Endothelial cell of umbilical vein (primary cell): Measurements from ENCODE around the gene ETV4. TPM values are rescaled to one million over a fixed set of nuclear protein-coding genes. Genes with fewer than 3 reads are reported as not detected.

Source experiments
- BruUV-seq: library from RNA; stranded (reverse); fragments of 400-500 nt; replicated peaks from 2 replicates; lab custom pipeline; 2021; lab: Mats Ljungman, UMichigan
- CTCF ChIA-PET: fragments of 300-600, 350-600 bp; sonication (Branson Sonifier 250); formaldehyde crosslinking; loops from one replicate; lab custom pipeline; 2021; ENCODE audit warnings: antibody characterized with exemption, inconsistent platforms; lab: Charles Lee
- POLR2A ChIA-PET: fragments of 300-600, 350-600 bp; sonication (Branson Sonifier 250); formaldehyde crosslinking; loops from one replicate; lab custom pipeline; 2021; ENCODE audit warnings: antibody characterized with exemption, inconsistent platforms; lab: Charles Lee
- DNase-seq: peaks from one replicate; pipeline ENCODE4 v3.0.0-alpha.2; 2011; ENCODE audit warnings: low read depth, low spot score
- FAIRE-seq: peaks from 2 replicates; lab custom pipeline; 2011; peaks lifted over from hg19 to GRCh38; lab: Jason Lieb, UNC
- H2AFZ ChIP-seq: 2 replicates; pipeline ENCODE4 v1.6.0; 2012; ENCODE audit warnings: low read depth, low read length, control low read depth, inconsistent platforms
- H3K27ac ChIP-seq: 2 replicates; pipeline ENCODE4 v1.5.1; 2011; ENCODE audit warnings: low read depth, mild to moderate bottlenecking, control low read depth, low read length, moderate library complexity; ENCODE audit not compliant: insufficient read depth
- H3K27me3 ChIP-seq, 2 experiments: 2 replicates each; pipeline versions ENCODE4 v1.6.0 to v1.6.1; 2011; ENCODE audit warnings: low read length in 2 of 2, mixed read lengths in 1 of 2; ENCODE audit not compliant: control insufficient read depth in 2 of 2, insufficient read depth in 2 of 2
- H3K36me3 ChIP-seq, 2 experiments: 2 replicates in 1 of 2; 3 replicates in 1 of 2; pipeline ENCODE4 v1.5.1; 2011; ENCODE audit warnings: low read length in 2 of 2, mild to moderate bottlenecking in 1 of 2, moderate library complexity in 1 of 2; ENCODE audit not compliant: control insufficient read depth in 2 of 2, insufficient read depth in 2 of 2; ENCODE audit errors: extremely low read depth in 1 of 2
- H3K4me1 ChIP-seq: 3 replicates; pipeline ENCODE4 v1.5.1; 2011; ENCODE audit warnings: mild to moderate bottlenecking, low read length; ENCODE audit not compliant: control insufficient read depth, insufficient read depth; ENCODE audit errors: extremely low read depth
- H3K4me2 ChIP-seq: 2 replicates; pipeline ENCODE4 v1.6.1; 2011; ENCODE audit warnings: low read length, control low read depth, mixed read lengths; ENCODE audit not compliant: insufficient read depth
- H3K4me3 ChIP-seq, 3 experiments: fragments of 200-600 bp in 1 of 3; sonication (generic), shearing (Covaris generic) in 1 of 3; replicated peaks in 1 of 3; 2 replicates each; pipeline ENCODE4 v1.5.1; 2011 to 2016; ENCODE audit warnings: control low read depth in 3 of 3, low read length in 3 of 3, mild to moderate bottlenecking in 2 of 3, inconsistent platforms in 1 of 3, low read depth in 1 of 3, moderate library complexity in 1 of 3; ENCODE audit not compliant: insufficient read depth in 1 of 3
- H3K79me2 ChIP-seq: 2 replicates; pipeline ENCODE4 v1.6.0; 2012; ENCODE audit warnings: low read length, inconsistent platforms; ENCODE audit not compliant: control insufficient read depth, insufficient read depth
- H3K9ac ChIP-seq: replicated peaks from 2 replicates; pipeline ENCODE3; 2011; ENCODE audit warnings: low read length, control low read depth; ENCODE audit not compliant: insufficient read depth; ENCODE audit errors: extremely low read depth
- H3K9me1 ChIP-seq: replicated peaks from 3 replicates; pipeline ENCODE4 v1.6.0; 2011; ENCODE audit warnings: mild to moderate bottlenecking, low read length; ENCODE audit not compliant: control insufficient read depth, insufficient read depth; ENCODE audit errors: extremely low read depth
- H3K9me3 ChIP-seq: replicated peaks from 2 replicates; pipeline ENCODE4 v1.5.1; 2012; ENCODE audit warnings: low read length, inconsistent platforms; ENCODE audit not compliant: control insufficient read depth, insufficient read depth
- H4K20me1 ChIP-seq: replicated peaks from 2 replicates; pipeline ENCODE3; 2011; ENCODE audit warnings: mild to moderate bottlenecking, low read length; ENCODE audit not compliant: control insufficient read depth, insufficient read depth; ENCODE audit errors: extremely low read depth
- EZH2 ChIP-seq: IDR thresholded peaks from 2 replicates; pipeline ENCODE4 v1.6.1; 2012; ENCODE audit warnings: borderline replicate concordance, low read depth, mild to moderate bottlenecking, moderate library complexity, low read length, inconsistent platforms; ENCODE audit not compliant: severe bottlenecking
- FOS ChIP-seq: IDR thresholded peaks from 2 replicates; pipeline ENCODE4 v1.6.1; 2011; ENCODE audit warnings: mild to moderate bottlenecking, low read length, moderate library complexity, borderline replicate concordance; ENCODE audit not compliant: insufficient read depth
- GATA2 ChIP-seq: IDR thresholded peaks from 2 replicates; pipeline ENCODE4 v1.7.0; 2011; ENCODE audit warnings: low read depth, mild to moderate bottlenecking, moderate library complexity, mixed read lengths, low read length; ENCODE audit not compliant: insufficient read length, insufficient read depth
- JUN ChIP-seq: IDR thresholded peaks from 2 replicates; pipeline ENCODE4 v1.6.1; 2011; ENCODE audit warnings: borderline replicate concordance, low read depth; ENCODE audit not compliant: insufficient read length, insufficient read depth
- MYC ChIP-seq: IDR thresholded peaks from one replicate; pipeline ENCODE4 v1.6.1; 2011; ENCODE audit warnings: mild to moderate bottlenecking, low read depth, low read length
- POLR2A ChIP-seq: IDR thresholded peaks from 2 replicates; pipeline ENCODE4 v1.6.1; 2012; ENCODE audit warnings: low read depth, mild to moderate bottlenecking, control low read depth, low read length
- POLR2AphosphoS5 ChIP-seq: IDR thresholded peaks from 2 replicates; pipeline ENCODE4 v1.6.1; 2012; ENCODE audit warnings: low read depth, mild to moderate bottlenecking, control low read depth, low read length, moderate library complexity; ENCODE audit not compliant: insufficient read depth
- dilution Hi-C: fragments of 300-500 bp; cut with MboI; formaldehyde crosslinking; loops from one replicate; pipeline ENCODE4 v1.15.0; 2019; ENCODE audit warnings: low sequenced_read_pairs; ENCODE audit not compliant: extremely low pct_ligation_motif_present
- intact Hi-C: fragments of 100-400 bp; cut with micrococcal nuclease; formaldehyde crosslinking; loops from one replicate; pipeline ENCODE4 v1.10.0; 2022
- polyA plus RNA-seq, 4 experiments: library from polyadenylated mRNA; depleted of rRNA in 3 of 4; stranded (reverse) in 3 of 4; unstranded in 1 of 4; fragments of >200 nt; gene quantifications; 2 replicates each; pipeline versions ENCODE4 v1.2.1 to v1.2.3, GENCODE V29; 2011 to 2012; ENCODE audit warnings: missing spikeins in 1 of 4
- total RNA-seq: library from RNA; stranded (reverse); gene quantifications from 2 replicates; pipeline ENCODE4 v1.2.3, GENCODE V29; 2021
- TF ChIP-seq, protein P1 (sequence below), 2 donors: IDR thresholded peaks; 1 replicate in 1 of 2; 2 replicates in 1 of 2; pipeline ENCODE4 v1.5.1; 2011; ENCODE audit warnings: low read length in 2 of 2, mild to moderate bottlenecking in 2 of 2, moderate library complexity in 2 of 2, control low read depth in 1 of 2, inconsistent platforms in 1 of 2, low read depth in 1 of 2; ENCODE audit not compliant: insufficient read depth in 1 of 2; ENCODE audit errors: extremely low read depth in 1 of 2
- TF ChIP-seq, protein P2 (sequence below): IDR thresholded peaks from 2 replicates; pipeline ENCODE4 v1.6.1; 2011; ENCODE audit not compliant: insufficient read depth, insufficient read length

ETV4 gene
- total and polyA plus RNA-seq, 2 donors (not counting 3 experiments of a cell fraction or from before 2014, with no cell fraction given), result 7.3 to 32.2 TPM

DNA sequence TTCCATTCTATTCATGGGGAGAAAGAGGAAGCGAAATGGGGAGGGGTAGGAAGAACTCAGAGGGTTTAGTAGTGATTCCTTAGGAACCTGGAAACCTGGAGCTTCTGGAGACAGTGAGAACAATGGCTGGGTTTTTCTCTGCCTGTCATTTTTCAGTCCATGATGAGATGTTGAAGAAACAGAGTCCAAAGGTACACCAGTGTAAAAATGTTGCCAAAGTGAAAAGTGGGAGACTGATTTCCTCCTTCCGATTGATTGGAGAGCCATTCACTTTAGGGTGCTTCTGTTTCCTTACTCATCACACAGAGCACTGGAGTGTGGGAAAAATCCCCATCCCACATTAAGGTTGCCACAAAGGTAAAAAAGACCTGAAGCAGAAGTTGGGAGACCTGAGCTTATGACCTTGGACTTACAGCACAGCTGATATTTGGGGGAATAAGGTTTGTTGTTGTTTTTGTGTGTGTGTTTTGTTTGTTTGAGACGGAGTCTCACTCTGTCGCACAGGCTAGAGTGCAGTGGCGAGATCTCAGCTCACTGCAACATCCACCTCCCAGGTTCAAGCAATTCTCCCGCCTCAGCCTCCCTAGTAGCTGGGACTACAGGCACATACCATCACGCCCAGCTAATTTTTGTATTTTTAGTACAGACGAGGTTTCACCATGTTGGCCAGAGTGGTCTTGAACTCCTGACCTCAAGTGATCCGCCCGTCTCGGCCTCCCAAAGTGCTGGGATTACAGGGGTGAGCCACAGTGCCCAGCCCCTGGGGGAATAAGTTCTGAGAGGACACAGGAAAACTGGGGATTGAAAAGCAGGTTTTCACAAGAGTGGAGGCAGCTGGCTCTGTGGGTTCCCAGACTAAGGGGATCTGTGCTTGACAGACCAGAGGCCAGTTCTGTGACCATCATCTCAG, 63.8 kb downstream of the ETV4 start:
- FAIRE-seq (no peak), DNase-seq (no peak)
- no peaks in the 10 kb centered on the region for H3K36me3 ChIP-seq
- no peak overlapping the region for H3K4me2 ChIP-seq
- no peak overlapping the region for H3K9ac ChIP-seq
- CTCF ChIA-PET, result interaction anchor here (0.8 to 12.1 kb wide), 9 partner anchors 18 to 191 kb away, joined by 3 to 434 read pairs (median 8); partner anchors contain the start of gene ARL4D
- H3K79me2 ChIP-seq, result peaks cover 33% of the 10 kb centered on the region
- POLR2A ChIA-PET, result interaction anchor here (1.2 to 3.2 kb wide), 5 partner anchors 83 to 121 kb away, joined by 3 to 50 read pairs (median 17); partner anchors contain the start of gene ARL4D
- no TSS peak for BruUV-seq
- H3K4me1 ChIP-seq, result peaks cover 11% of the 10 kb centered on the region
- dilution Hi-C loops (no loop called here), intact Hi-C loops (loop anchor here (1.0 to 2.0 kb wide), 5 partner anchors 84 to 122 kb away; partner anchors contain the start of gene ARL4D)
- H3K9me3 ChIP-seq, result no peaks in the 10 kb centered on the region
- TF ChIP-seq POLR2A (no peak), JUN (no peak), FOS (no peak), GATA2 (no peak), POLR2AphosphoS5 (no peak), EZH2 (no peak), MYC (no peak)
- TF ChIP-seq, protein P1, sequence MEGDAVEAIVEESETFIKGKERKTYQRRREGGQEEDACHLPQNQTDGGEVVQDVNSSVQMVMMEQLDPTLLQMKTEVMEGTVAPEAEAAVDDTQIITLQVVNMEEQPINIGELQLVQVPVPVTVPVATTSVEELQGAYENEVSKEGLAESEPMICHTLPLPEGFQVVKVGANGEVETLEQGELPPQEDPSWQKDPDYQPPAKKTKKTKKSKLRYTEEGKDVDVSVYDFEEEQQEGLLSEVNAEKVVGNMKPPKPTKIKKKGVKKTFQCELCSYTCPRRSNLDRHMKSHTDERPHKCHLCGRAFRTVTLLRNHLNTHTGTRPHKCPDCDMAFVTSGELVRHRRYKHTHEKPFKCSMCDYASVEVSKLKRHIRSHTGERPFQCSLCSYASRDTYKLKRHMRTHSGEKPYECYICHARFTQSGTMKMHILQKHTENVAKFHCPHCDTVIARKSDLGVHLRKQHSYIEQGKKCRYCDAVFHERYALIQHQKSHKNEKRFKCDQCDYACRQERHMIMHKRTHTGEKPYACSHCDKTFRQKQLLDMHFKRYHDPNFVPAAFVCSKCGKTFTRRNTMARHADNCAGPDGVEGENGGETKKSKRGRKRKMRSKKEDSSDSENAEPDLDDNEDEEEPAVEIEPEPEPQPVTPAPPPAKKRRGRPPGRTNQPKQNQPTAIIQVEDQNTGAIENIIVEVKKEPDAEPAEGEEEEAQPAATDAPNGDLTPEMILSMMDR (IDR thresholded peaks at IDR 0.05; ENCODE audit: extremely low read depth in 1 of 2, insufficient read depth in 1 of 2, low read depth in 1 of 2, low read length in 2 of 2), result no peak
- TF ChIP-seq, protein P2, sequence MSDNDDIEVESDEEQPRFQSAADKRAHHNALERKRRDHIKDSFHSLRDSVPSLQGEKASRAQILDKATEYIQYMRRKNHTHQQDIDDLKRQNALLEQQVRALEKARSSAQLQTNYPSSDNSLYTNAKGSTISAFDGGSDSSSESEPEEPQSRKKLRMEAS, result no peak
- H3K27ac ChIP-seq, result no peak overlapping the region
- H4K20me1 ChIP-seq, result no peaks in the 10 kb centered on the region
- peak overlapping the region; percentile 50 for H2AFZ ChIP-seq
- H3K9me1 ChIP-seq, result no peaks in the 10 kb centered on the region
- peaks cover 2 to 3% of the 10 kb centered on the region in 2 experiments for H3K27me3 ChIP-seq
- no peak overlapping the region for H3K4me3 ChIP-seq
